ENCODE data around the gene NSD2.
"Not testable (repeated sequence)": the region's sequence is repeated elsewhere in the genome, so short reads cannot be mapped to it uniquely, and the experiment has no call there.

The NSD2 gene

GRCh38 chr4:1834047-1834775 is 37.0 kb upstream of the NSD2 start:
- Histone ChIP-seq H3K4me3 (replicated peaks; ENCODE audit: insufficient read depth, low read length) (no peak overlapping the region), H3K27ac (replicated peaks) (no peak overlapping the region), H3K27me3 (ENCODE audit: insufficient read depth, poor library complexity, severe bottlenecking) (no peaks in the 10 kb centered on the region)
- TF ChIP-seq SPI1 (IDR thresholded peaks at IDR 0.05; ENCODE audit: borderline replicate concordance, low read depth) (no peak), CTCF (IDR thresholded peaks at IDR 0.05; ENCODE audit: insufficient read depth, low read length) (no peak), GABPA (IDR thresholded peaks at IDR 0.05; ENCODE audit: low read depth) (no peak), REST (IDR thresholded peaks at IDR 0.05; ENCODE audit: insufficient replicate concordance, low read depth) (no peak), POLR2AphosphoS5 (IDR thresholded peaks at IDR 0.05; ENCODE audit: low read depth) (no peak)
- no peak for DNase-seq (ENCODE audit: low read depth in 1 of 2, low spot score in 1 of 2)

- H3K4me3 ChIP-seq (replicated peaks; ENCODE audit: insufficient read depth, low read length); H3K27ac ChIP-seq (replicated peaks); H3K27me3 ChIP-seq (ENCODE audit: insufficient read depth, poor library complexity, severe bottlenecking); DNase-seq (ENCODE audit: low read depth in 1 of 2, low spot score in 1 of 2): not testable (repeated sequence)
These were observed 35.4 kb upstream of the NSD2 start for GRCh38 chr4:1835836-1836235.

- no peak overlapping the region for H3K27ac ChIP-seq (replicated peaks)
- H3K27me3 ChIP-seq (ENCODE audit: insufficient read depth, poor library complexity, severe bottlenecking): no peaks in the 10 kb centered on the region
- TF ChIP-seq POLR2AphosphoS5 (IDR thresholded peaks at IDR 0.05; ENCODE audit: low read depth) (no peak), CTCF (IDR thresholded peaks at IDR 0.05; ENCODE audit: insufficient read depth, low read length) (no peak), GABPA (IDR thresholded peaks at IDR 0.05; ENCODE audit: low read depth) (no peak), REST (IDR thresholded peaks at IDR 0.05; ENCODE audit: insufficient replicate concordance, low read depth) (no peak), SPI1 (IDR thresholded peaks at IDR 0.05; ENCODE audit: borderline replicate concordance, low read depth) (no peak)
- H3K4me3 ChIP-seq (replicated peaks; ENCODE audit: insufficient read depth, low read length): no peak overlapping the region
- DNase-seq (ENCODE audit: low read depth in 1 of 2, low spot score in 1 of 2): no peak
These were observed 34.5 kb upstream of the NSD2 start for GRCh38 chr4:1836650-1837049.

GRCh38 chr4:1837069-1837468 is 34.1 kb upstream of the NSD2 start:
- H3K27me3 ChIP-seq (ENCODE audit: insufficient read depth, poor library complexity, severe bottlenecking): no peaks in the 10 kb centered on the region
- DNase-seq (ENCODE audit: low read depth in 1 of 2, low spot score in 1 of 2): no peak
- H3K4me3 ChIP-seq (replicated peaks; ENCODE audit: insufficient read depth, low read length): no peak overlapping the region
- no peak for TF ChIP-seq REST (IDR thresholded peaks at IDR 0.05; ENCODE audit: insufficient replicate concordance, low read depth)
- TF ChIP-seq SPI1 (IDR thresholded peaks at IDR 0.05; ENCODE audit: borderline replicate concordance, low read depth): no peak
- no peak for TF ChIP-seq POLR2AphosphoS5 (IDR thresholded peaks at IDR 0.05; ENCODE audit: low read depth)
- TF ChIP-seq CTCF (IDR thresholded peaks at IDR 0.05; ENCODE audit: insufficient read depth, low read length): no peak
- TF ChIP-seq GABPA (IDR thresholded peaks at IDR 0.05; ENCODE audit: low read depth): no peak
- no peak overlapping the region for H3K27ac ChIP-seq (replicated peaks)
